Hepatocyte (in vitro differentiated cells): ENCODE data around the gene RREB1.

ENCODE experiments used
- EZH2 ChIP-seq: fragments of 200-600 bp; sonication (generic); IDR thresholded peaks from 2 replicates; pipeline ENCODE4 v1.6.1; 2016; ENCODE audit warnings: antibody characterized with exemption, mild to moderate bottlenecking, borderline replicate concordance
- EZH2phosphoT487 ChIP-seq: fragments of 200-600 bp; sonication (generic); IDR thresholded peaks from one replicate; pipeline ENCODE4 v1.6.1; 2018; ENCODE audit warnings: antibody characterized with exemption, mild to moderate bottlenecking, low read depth, moderate library complexity; ENCODE audit not compliant: unreplicated experiment, severe bottlenecking
- TF ChIP-seq, protein P1 (sequence below): fragments of 200-600 bp; sonication (generic); IDR thresholded peaks from 2 replicates; pipeline ENCODE4 v1.5.1; 2016; ENCODE audit warnings: antibody characterized with exemption, mild to moderate bottlenecking; ENCODE audit not compliant: poor library complexity

DNA sequence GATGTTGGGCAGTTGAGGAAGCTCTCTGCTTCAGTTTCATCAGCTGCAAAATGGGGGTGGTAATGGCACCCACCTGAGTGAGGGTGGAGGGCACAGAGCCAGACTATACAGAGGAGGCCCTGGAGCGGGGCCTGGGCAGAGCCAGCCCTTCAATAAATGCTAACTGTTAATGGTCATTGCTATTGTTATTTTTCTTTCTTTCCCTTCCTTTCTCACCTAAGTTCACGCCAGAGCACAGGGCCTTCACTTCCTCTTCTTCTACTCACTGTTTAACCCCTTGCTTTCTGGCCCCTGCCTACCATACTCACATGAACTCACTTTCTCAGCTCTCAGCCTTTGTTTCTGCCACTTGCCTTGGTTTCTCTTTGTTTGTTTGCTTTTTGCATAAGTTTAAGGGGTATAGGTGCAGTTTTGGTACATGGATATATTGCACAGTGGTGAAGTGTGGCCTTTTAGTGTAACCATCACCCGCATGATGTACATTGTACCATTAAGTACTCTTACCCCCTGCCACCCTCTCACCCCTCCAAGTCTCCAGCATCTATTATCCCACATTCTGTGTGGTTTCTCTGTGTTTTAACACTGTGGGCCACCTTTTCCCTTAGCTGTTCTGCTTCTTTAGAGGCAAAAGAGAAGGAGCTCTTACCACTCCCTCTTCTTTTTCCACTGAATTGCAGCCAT lies 7.5 kb upstream of the RREB1 start:
- TF ChIP-seq, protein P1, sequence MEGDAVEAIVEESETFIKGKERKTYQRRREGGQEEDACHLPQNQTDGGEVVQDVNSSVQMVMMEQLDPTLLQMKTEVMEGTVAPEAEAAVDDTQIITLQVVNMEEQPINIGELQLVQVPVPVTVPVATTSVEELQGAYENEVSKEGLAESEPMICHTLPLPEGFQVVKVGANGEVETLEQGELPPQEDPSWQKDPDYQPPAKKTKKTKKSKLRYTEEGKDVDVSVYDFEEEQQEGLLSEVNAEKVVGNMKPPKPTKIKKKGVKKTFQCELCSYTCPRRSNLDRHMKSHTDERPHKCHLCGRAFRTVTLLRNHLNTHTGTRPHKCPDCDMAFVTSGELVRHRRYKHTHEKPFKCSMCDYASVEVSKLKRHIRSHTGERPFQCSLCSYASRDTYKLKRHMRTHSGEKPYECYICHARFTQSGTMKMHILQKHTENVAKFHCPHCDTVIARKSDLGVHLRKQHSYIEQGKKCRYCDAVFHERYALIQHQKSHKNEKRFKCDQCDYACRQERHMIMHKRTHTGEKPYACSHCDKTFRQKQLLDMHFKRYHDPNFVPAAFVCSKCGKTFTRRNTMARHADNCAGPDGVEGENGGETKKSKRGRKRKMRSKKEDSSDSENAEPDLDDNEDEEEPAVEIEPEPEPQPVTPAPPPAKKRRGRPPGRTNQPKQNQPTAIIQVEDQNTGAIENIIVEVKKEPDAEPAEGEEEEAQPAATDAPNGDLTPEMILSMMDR, result no peak
- TF ChIP-seq EZH2 (no peak), EZH2phosphoT487 (no peak)
